Type B pancreatic cell (in vitro differentiated cells): Measurements from ENCODE around the gene CNTN1. TPM values are rescaled to one million over a fixed set of nuclear protein-coding genes. Genes with fewer than 3 reads are reported as not detected.

Experiments
- DNase-seq: peaks from one replicate; pipeline ENCODE4 v3.0.0; 2021; ENCODE audit warnings: mixed read lengths; ENCODE audit not compliant: unreplicated experiment; ENCODE audit errors: extremely low spot score
- H3K27ac Mint-ChIP-seq: 2 replicates; pipeline ENCODE4 v1.8.0; 2021; ENCODE audit warnings: mild to moderate bottlenecking, mixed read lengths
- H3K27me3 Mint-ChIP-seq: 2 replicates; pipeline ENCODE4 v1.8.0; 2021; ENCODE audit warnings: mixed read lengths
- H3K36me3 Mint-ChIP-seq: 2 replicates; pipeline ENCODE4 v1.8.0; 2021; ENCODE audit warnings: mixed read lengths
- H3K4me1 Mint-ChIP-seq: one replicate; pipeline ENCODE4 v1.8.0; 2021; ENCODE audit warnings: mixed read lengths; ENCODE audit not compliant: unreplicated experiment
- H3K4me3 Mint-ChIP-seq: 2 replicates; pipeline ENCODE4 v1.8.0; 2021; ENCODE audit warnings: mild to moderate bottlenecking, mixed read lengths
- H3K9me3 Mint-ChIP-seq: 2 replicates; pipeline ENCODE4 v1.8.0; 2021; ENCODE audit warnings: mixed read lengths
- total RNA-seq: library from RNA; stranded (reverse); gene quantifications from 2 replicates; pipeline ENCODE4 v1.2.1, GENCODE V29; 2021; ENCODE audit warnings: low replicate concordance
- TF ChIP-seq, protein P1 (sequence below): fragments of 200-600 bp; sonication (generic); conservative IDR thresholded peaks from 2 replicates; pipeline ENCODE4 v1.5.0; 2021; ENCODE audit warnings: antibody characterized with exemption, mild to moderate bottlenecking

The CNTN1 gene
- total RNA-seq, 1 donor from 2014 or later: 19.3 TPM

- Mint-ChIP-seq H3K27ac (peak overlapping the region; percentile 57), H3K27me3 (peaks cover 7% of the 10 kb centered on the region), H3K36me3 (no peaks in the 10 kb centered on the region), H3K9me3 (no peaks in the 10 kb centered on the region), H3K4me1 (no peaks in the 10 kb centered on the region), H3K4me3 (no peak overlapping the region)
- TF ChIP-seq, protein P1, sequence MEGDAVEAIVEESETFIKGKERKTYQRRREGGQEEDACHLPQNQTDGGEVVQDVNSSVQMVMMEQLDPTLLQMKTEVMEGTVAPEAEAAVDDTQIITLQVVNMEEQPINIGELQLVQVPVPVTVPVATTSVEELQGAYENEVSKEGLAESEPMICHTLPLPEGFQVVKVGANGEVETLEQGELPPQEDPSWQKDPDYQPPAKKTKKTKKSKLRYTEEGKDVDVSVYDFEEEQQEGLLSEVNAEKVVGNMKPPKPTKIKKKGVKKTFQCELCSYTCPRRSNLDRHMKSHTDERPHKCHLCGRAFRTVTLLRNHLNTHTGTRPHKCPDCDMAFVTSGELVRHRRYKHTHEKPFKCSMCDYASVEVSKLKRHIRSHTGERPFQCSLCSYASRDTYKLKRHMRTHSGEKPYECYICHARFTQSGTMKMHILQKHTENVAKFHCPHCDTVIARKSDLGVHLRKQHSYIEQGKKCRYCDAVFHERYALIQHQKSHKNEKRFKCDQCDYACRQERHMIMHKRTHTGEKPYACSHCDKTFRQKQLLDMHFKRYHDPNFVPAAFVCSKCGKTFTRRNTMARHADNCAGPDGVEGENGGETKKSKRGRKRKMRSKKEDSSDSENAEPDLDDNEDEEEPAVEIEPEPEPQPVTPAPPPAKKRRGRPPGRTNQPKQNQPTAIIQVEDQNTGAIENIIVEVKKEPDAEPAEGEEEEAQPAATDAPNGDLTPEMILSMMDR: no peak
- DNase-seq: no peak
Measured at GRCh38 chr12:40829738-40830144, 137.5 kb downstream of the CNTN1 start.

DNA sequence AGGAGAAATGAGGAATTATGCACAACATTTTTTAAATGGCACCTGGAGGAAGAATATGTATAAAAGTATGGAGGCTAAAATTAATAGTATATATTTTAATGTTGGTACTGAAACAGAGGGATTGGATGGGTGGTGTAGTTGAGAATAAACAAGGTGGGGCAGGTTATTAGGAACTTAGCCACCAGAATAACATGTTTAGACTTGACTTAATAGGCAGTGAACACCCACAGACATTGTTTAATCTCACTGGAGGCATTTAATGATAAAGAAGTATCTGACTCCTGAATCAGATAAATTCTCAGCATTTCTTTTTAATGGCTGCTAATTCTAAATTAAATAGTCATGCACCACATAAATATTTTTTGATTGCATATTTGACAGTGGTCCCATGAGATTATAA, 139.7 kb downstream of the CNTN1 start:
- TF ChIP-seq, protein P1: no peak
- Mint-ChIP-seq H3K9me3 (no peaks in the 10 kb centered on the region), H3K27ac (no peak overlapping the region), H3K36me3 (no peaks in the 10 kb centered on the region), H3K4me1 (no peaks in the 10 kb centered on the region), H3K27me3 (peaks cover 7% of the 10 kb centered on the region), H3K4me3 (no peak overlapping the region)
- no peak for DNase-seq

DNA sequence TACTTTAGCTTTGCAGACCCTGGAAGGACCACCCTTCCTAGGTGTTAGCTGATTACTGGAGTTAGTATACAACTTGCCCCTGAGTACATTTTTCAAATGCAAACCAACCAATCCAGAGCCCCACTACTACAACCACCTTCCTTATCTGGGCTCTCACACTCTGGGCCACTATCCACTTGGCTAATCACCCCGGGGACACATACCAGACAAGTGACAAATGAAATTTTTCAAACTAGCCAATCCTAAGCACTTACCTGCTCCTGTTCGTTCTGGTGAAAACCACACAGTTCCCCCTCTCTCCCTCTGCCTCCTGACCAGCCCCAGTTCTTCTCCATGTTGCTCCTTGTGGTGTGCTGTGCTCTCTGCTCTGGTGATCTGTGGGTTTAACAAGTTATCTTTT, 140.4 kb downstream of the CNTN1 start:
- Mint-ChIP-seq H3K36me3 (no peaks in the 10 kb centered on the region), H3K9me3 (no peaks in the 10 kb centered on the region), H3K4me1 (no peaks in the 10 kb centered on the region), H3K27me3 (peaks cover 6% of the 10 kb centered on the region), H3K27ac (no peak overlapping the region), H3K4me3 (no peak overlapping the region)
- TF ChIP-seq, protein P1: no peak
- no peak for DNase-seq

DNA sequence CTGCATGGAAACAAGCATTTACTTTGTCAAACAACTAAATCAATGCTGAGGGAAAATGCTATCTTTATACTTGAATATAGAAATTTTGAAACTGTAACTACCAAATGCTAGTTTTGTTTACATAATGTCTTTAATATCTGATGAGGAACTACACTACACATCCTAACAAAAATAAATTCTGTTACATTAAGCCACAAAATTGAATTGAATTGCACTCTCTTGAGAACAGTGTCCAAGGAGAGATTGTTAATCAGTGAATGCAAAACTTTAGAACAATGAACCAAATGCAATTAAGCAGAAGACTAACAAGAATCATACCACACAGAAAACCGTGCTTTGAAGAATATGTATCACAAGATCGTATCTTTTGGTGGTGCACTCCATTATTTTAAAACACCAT, 141.6 kb downstream of the CNTN1 start:
- Mint-ChIP-seq H3K4me3 (no peak overlapping the region), H3K9me3 (no peaks in the 10 kb centered on the region), H3K4me1 (no peaks in the 10 kb centered on the region), H3K27me3 (no peaks in the 10 kb centered on the region), H3K27ac (no peak overlapping the region), H3K36me3 (no peaks in the 10 kb centered on the region)
- TF ChIP-seq, protein P1: no peak
- no peak for DNase-seq

DNA sequence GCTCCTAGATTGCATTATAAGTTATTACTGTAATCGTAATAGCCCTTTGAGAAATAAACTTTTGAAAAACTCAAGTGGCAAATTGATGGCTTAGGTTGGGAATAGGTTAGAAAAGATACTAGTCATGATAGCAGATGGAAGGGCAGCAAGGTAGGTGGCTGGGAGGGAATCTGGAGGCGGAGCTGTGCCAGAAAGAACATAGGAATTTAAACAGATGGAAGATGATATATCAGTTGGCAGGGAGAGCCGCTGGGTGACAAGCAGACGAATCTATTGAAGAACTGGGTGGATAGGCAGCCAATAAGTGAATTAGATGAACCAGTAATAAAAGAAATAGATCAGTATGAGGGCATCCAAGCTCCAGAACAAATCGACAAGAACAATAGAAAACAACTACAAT, 142.1 kb downstream of the CNTN1 start:
- Mint-ChIP-seq H3K9me3 (no peaks in the 10 kb centered on the region), H3K36me3 (no peaks in the 10 kb centered on the region), H3K4me3 (no peak overlapping the region), H3K4me1 (no peaks in the 10 kb centered on the region), H3K27ac (no peak overlapping the region), H3K27me3 (no peaks in the 10 kb centered on the region)
- no peak for DNase-seq
- TF ChIP-seq, protein P1: no peak

- H3K4me1 Mint-ChIP-seq: no peaks in the 10 kb centered on the region
- no peaks in the 10 kb centered on the region for H3K27me3 Mint-ChIP-seq
- TF ChIP-seq, protein P1: no peak
- no peak overlapping the region for H3K4me3 Mint-ChIP-seq
- no peaks in the 10 kb centered on the region for H3K9me3 Mint-ChIP-seq
- DNase-seq: no peak
- no peaks in the 10 kb centered on the region for H3K36me3 Mint-ChIP-seq
- no peak overlapping the region for H3K27ac Mint-ChIP-seq
Measured at GRCh38 chr12:40837891-40838429, 145.7 kb downstream of the CNTN1 start.
